PC-9 (cell line): Measurements from ENCODE around the gene ZDHHC8.

Experiments
- CTCF ChIP-seq: fragments of 200-600 bp; sonication (generic); conservative IDR thresholded peaks from 2 replicates; pipeline ENCODE4 v1.6.1; 2017; ENCODE audit warnings: mixed run types, antibody characterized with exemption, mild to moderate bottlenecking, moderate library complexity
- EZH2 ChIP-seq: fragments of 200-600 bp; sonication (generic); IDR thresholded peaks from 2 replicates; pipeline ENCODE4 v1.8.0; 2017; ENCODE audit warnings: antibody characterized with exemption, low read depth

- TF ChIP-seq CTCF, result no peak
- no peak for TF ChIP-seq EZH2
These were observed 40.8 kb upstream of the ZDHHC8 start for GRCh38 chr22:20090730-20091240.
